ENCODE results near the gene PRKCH. TPM values are rescaled to one million over a fixed set of nuclear protein-coding genes. Genes with fewer than 3 reads are reported as not detected.
A peak's percentile ranks its signal among the peaks of the same experiment; 100 is the strongest.

The PRKCH gene
- total RNA-seq, 2 donors from 2014 or later: 27.6 to 33.9 TPM

DNA sequence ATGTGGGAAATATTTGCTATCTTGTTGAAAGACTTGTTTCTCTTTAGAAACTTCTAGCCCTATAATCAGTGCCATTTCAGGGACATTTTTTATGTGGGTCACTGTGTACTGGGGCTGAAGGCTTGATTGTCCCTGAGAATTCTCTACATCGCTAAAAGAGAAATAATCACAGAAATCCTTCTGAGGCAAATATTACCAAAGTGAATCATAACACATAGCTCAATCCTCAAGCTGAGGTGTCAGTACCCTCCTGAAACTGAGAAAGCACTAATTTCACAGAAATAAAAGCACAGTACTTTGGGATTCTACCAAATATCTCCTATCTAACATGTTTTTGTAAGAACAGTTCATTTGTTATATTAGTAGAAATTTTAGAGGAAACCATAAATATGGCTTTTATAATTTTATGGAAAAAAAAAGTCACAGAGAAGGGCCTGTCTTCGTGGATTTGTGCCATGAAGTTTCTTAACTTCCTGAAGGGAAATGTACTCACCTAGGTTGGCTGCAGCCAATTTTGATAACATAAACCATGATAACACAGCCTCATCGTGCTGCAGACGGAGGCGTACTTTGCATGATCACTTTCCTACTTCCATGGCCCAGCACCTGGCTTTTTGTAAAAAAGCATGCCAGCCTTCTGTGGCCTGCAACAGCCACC lies 210.2 kb downstream of the PRKCH start:
- TF ChIP-seq POLR2AphosphoS5 (IDR thresholded peaks at IDR 0.05): no peak
- no peak for TF ChIP-seq POLR2A (IDR thresholded peaks at IDR 0.05)
- TF ChIP-seq, protein P1, sequence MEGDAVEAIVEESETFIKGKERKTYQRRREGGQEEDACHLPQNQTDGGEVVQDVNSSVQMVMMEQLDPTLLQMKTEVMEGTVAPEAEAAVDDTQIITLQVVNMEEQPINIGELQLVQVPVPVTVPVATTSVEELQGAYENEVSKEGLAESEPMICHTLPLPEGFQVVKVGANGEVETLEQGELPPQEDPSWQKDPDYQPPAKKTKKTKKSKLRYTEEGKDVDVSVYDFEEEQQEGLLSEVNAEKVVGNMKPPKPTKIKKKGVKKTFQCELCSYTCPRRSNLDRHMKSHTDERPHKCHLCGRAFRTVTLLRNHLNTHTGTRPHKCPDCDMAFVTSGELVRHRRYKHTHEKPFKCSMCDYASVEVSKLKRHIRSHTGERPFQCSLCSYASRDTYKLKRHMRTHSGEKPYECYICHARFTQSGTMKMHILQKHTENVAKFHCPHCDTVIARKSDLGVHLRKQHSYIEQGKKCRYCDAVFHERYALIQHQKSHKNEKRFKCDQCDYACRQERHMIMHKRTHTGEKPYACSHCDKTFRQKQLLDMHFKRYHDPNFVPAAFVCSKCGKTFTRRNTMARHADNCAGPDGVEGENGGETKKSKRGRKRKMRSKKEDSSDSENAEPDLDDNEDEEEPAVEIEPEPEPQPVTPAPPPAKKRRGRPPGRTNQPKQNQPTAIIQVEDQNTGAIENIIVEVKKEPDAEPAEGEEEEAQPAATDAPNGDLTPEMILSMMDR (IDR thresholded peaks at IDR 0.05): no peak
- WGBS: 29% methylated on average over 5 of the region's 5 CpGs
- no peaks in the 10 kb centered on the region for H3K27me3 ChIP-seq (replicated peaks; ENCODE audit: insufficient read depth)
- H3K27ac ChIP-seq: peak overlapping the region in 1 of 2 donors; percentile 8
- no peak for DNase-seq (ENCODE audit: low spot score)
- intact Hi-C loops (cut with DNase I): no loop called here
- H3K36me3 ChIP-seq: no peaks in the 10 kb centered on the region
- H3K4me3 ChIP-seq: no peak overlapping the region
- H3K9me3 ChIP-seq: no peaks in the 10 kb centered on the region
- H3K4me1 ChIP-seq (replicated peaks): peaks cover 9% of the 10 kb centered on the region

DNA sequence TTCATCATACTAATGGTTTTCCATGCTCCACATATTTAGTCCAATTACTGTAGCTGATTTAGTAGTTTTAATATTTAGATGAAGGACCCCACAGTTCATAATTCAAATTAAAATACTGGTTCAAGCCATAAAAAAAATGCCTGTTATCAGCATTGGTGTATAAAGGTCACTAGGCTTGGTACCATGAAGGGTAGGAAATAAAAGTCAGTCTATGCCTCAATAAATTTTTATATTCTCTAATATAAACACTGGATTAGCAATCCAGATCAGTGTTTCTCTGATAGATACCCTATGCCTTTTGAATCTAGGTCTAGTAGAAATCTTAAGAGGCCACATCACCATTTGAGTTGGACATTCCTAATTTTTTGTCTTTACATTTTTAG lies 210.7 kb downstream of the PRKCH start:
- Histone ChIP-seq H3K9me3 (no peaks in the 10 kb centered on the region), H3K36me3 (no peaks in the 10 kb centered on the region), H3K27me3 (replicated peaks; ENCODE audit: insufficient read depth) (no peaks in the 10 kb centered on the region), H3K4me1 (replicated peaks) (peaks cover 5% of the 10 kb centered on the region), H3K27ac (peak overlapping the region in 1 of 2 donors; percentile 8), H3K4me3 (no peak overlapping the region)
- TF ChIP-seq POLR2A (IDR thresholded peaks at IDR 0.05): no peak
- TF ChIP-seq, protein P1 (IDR thresholded peaks at IDR 0.05): no peak
- TF ChIP-seq POLR2AphosphoS5 (IDR thresholded peaks at IDR 0.05): no peak
- intact Hi-C loops (cut with DNase I): no loop called here
- DNase-seq (ENCODE audit: low spot score): no peak

DNA sequence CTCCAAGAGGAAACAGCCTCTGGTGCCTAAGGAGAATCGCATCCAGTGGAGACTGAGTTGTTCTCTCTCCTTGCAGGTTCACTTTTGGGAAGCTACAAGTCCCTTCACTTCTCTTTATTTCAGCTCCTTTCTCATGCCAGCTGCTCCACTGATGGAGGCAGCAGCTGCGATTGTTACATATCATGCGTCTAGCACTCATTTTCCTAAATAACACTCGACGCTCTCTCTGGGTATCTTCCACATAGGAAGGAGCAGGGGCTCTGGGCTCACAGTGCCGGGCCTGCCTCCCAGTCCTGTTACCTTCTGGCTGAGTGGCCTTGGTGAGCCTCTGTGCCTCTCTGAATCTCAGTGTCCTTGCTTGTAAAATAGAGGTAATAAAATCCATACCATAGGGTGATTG lies 211.4 kb downstream of the PRKCH start:
- intact Hi-C loops (cut with DNase I): no loop called here
- 82% methylated on average over 6 of the region's 6 CpGs for WGBS
- no peak for TF ChIP-seq POLR2A (IDR thresholded peaks at IDR 0.05)
- TF ChIP-seq, protein P1 (IDR thresholded peaks at IDR 0.05): no peak
- no peak for TF ChIP-seq POLR2AphosphoS5 (IDR thresholded peaks at IDR 0.05)
- DNase-seq (ENCODE audit: low spot score): no peak
- H3K27me3 ChIP-seq (replicated peaks; ENCODE audit: insufficient read depth): no peaks in the 10 kb centered on the region
- H3K4me3 ChIP-seq: no peak overlapping the region
- H3K4me1 ChIP-seq (replicated peaks): peaks cover under 1% of the 10 kb centered on the region
- H3K27ac ChIP-seq: no peak overlapping the region
- no peaks in the 10 kb centered on the region for H3K9me3 ChIP-seq
- no peaks in the 10 kb centered on the region for H3K36me3 ChIP-seq

DNA sequence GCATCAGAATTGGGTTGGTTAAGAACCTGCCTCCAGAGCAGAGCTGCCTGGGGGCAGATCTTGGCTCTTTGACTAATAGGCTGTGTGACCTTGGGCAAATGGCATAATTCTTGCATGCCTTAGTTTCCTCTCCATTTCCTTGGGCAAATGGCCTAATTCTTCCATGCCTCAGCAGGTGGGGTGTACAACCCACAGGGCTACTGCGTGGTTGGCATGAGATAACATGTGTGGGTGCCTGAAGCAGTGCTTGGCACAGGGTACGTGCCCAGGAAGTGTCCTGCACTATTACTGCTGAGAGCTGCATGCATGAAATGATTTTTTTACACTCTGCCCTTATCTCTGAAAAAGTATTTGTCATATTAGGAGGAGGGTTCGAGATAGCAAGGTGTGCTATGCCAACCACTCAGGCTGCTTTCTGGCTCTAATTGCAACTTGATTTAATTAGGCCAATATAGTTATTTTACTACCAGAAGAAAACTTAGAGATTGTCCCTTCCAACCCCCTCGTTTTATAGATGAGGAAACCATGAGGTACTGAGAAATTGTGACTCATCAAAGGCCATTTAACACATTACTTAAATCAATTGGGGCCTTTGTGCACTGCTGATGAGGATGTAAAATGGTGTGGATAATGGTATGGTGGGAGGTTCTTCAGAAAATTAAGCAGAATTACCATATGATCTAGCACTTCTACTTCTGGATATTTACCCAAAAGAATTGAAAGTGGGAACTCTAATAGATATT lies 212.3 kb downstream of the PRKCH start:
- Histone ChIP-seq H3K9me3 (no peaks in the 10 kb centered on the region), H3K4me1 (replicated peaks) (peaks cover 10% of the 10 kb centered on the region), H3K27me3 (replicated peaks; ENCODE audit: insufficient read depth) (no peaks in the 10 kb centered on the region), H3K4me3 (no peak overlapping the region), H3K36me3 (no peaks in the 10 kb centered on the region), H3K27ac (no peak overlapping the region)
- TF ChIP-seq POLR2A (IDR thresholded peaks at IDR 0.05): no peak
- TF ChIP-seq POLR2AphosphoS5 (IDR thresholded peaks at IDR 0.05): no peak
- TF ChIP-seq, protein P1 (IDR thresholded peaks at IDR 0.05): no peak
- intact Hi-C loops (cut with DNase I): no loop called here
- 61% methylated on average over 4 of the region's 4 CpGs for WGBS
- no peak for DNase-seq (ENCODE audit: low spot score)

GRCh38 chr14:61535032-61535431 lies 213.7 kb downstream of the PRKCH start:
- no peak for DNase-seq (ENCODE audit: low spot score)
- Histone ChIP-seq H3K4me1 (replicated peaks) (peaks cover 12% of the 10 kb centered on the region), H3K9me3 (no peaks in the 10 kb centered on the region), H3K36me3 (no peaks in the 10 kb centered on the region), H3K4me3 (no peak overlapping the region), H3K27me3 (replicated peaks; ENCODE audit: insufficient read depth) (no peaks in the 10 kb centered on the region), H3K27ac (no peak overlapping the region)
- TF ChIP-seq POLR2AphosphoS5 (IDR thresholded peaks at IDR 0.05): no peak
- WGBS: 84% methylated on average over 1 of the region's 1 CpG
- intact Hi-C loops (cut with DNase I): no loop called here
